Hematopoietic multipotent progenitor cell treated with erythropoietin and hydrocortisone succinate and interleukin-3 and kit ligand, for 17 days (in vitro differentiated cells): ENCODE results near the gene SF3B2.

Experiments
- DNase-seq: peaks from one replicate; pipeline ENCODE4 v3.0.0-alpha.2; 2015; ENCODE audit warnings: low spot score

The SF3B2 gene

DNA sequence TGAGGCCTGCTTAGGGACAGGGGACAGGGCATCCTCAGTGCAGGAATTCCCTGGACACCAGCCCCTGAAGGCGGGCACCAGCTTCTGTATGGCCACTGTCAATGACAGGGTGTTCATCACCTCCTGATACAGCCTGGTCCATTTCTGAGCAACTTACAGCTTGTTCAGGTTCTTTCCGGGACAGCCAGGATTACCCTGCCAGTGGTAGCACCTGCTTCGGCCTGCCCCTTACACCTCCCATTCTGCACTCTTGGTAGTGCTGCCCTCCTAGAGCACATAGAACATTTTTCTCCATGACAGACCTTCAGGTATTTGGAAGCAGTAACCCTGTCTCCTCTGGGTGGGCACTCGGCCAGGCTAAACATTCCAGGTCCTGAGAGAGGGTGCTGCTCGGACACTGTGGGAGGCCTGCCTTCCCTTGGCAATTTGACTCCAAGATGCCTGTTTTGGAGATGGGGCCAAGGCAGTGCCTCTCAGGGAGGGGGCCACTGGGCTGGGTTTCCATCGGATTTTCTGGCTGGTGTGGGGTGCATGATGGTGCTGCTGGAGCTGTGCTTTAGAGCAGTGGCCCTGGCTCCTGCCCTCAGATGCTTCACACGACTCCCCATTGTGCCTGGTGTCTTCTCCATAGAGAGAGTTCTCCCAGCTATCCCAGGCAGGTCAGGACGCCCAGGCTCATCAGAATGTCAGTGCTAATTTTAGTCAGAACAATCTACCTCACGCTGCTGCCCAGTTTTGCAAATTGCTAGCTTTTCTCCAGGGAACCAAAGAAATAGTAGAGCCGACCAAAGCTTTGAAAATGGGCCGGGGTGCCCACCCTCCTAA lies 4.4 kb upstream of the SF3B2 start:
- DNase-seq: no peak

DNA sequence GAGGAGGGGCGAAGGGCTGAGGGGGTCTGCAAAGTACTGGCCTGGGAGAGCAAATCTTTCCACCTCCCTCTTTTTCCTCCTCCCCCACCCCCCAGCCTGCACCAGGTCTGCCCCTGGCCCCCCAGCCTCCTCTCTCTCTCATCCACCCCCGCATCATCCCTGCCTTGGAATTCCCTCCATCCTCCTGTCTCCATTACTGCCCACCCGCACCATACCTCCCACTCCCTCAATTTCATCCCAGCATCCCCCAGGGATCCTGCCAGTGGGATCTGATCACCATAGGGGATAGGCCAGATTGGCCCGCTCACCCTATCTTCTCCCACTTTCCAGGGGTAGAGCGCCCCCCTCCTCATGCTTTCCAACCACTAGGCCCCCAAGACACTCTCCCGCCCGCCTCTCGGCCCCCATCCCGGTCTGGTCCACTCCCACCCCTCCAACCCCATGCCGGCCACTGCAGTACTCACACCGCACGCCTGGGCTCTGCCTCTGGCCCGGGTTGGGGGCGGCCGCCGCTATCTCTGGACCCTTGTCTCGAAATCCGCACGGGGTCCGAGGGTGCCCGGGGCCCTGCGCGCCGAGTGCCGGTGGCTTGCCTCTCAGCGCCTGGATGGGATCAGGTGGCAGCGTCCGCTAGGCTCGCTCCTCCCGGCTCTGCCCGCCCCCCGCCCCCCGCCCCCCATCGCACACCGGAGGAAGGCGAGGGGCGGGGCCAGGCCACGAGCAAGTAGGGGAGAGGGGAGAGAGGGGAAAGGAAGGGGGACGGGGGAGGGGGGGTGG lies 3.4 kb upstream of the SF3B2 start, which contains the start of gene GAL3ST3:
TSS of gene GAL3ST3 (minus strand) at position 615 of the 777 bp plus-strand sequence. CDS start 3,746 bp downstream, outside the sequence.
- DNase-seq: no peak

DNA sequence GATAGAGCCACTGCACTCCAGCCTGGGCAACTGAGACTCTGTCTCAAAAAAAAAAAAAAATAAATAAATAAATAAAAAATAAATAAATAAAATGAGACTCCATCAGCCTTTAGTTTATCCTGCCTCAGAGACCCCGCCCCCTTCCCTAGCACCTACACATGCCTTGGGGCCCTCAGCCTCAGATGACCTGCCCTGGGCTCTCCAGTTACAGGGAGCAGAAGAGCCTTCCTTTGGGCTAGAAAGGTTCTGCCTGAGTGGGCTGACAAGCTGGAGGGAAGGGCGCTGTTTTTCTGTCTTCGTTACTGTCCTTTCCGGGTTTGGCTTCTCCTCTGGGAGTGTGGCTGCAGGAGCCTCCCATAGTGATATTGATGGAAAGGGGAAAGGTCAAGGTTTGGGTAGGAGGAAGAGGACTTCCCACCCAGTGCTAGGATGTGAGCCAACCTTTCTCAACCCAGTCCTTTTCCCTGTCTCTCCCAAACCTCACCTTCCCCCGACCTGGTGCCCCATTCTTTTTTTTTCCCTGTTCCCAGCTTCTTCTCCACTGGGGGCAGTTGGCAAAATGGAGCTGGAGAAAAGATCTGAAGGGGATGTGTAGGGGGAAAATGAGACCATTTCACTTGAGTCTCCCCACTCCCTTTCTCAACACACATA lies 1.5 kb upstream of the SF3B2 start:
- DNase-seq: no peak

DNA sequence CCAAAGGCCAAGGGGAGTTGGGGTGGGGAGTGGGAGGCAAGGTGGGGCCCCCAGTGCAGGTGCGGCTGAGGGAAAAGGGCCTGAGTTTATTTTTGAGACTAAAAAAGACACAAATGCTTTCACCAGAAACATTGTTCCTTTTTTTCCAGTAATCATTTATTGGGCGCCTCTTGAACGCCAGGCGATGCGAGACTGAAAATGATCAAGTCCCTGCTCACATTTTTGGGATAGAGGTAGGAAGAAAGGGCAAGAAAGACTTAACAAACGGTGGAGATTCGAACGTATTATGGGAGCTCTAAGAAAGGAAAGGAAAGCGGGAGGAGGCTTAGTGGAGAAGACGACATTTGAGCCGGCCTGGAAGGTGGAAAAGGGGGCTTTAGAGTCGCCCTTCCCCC lies 796 bp upstream of the SF3B2 start:
- DNase-seq: no peak

DNA sequence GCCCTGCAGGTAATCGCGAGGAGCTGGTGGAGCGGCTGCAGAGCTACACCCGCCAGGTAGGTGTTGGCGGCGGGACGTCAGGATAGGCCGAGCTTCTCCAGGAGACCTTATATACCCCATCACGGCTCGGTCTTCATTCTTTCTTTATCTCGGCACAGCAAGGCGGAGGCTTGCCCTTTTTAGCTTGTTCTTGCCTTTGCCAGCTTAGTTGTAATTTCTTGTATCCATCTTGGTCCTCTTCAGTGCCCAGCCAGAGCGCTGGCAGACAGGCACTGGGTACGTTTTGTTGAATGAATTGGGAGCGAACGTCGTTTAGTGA lies 459 bp downstream of the SF3B2 start:
- DNase-seq: no peak

DNA sequence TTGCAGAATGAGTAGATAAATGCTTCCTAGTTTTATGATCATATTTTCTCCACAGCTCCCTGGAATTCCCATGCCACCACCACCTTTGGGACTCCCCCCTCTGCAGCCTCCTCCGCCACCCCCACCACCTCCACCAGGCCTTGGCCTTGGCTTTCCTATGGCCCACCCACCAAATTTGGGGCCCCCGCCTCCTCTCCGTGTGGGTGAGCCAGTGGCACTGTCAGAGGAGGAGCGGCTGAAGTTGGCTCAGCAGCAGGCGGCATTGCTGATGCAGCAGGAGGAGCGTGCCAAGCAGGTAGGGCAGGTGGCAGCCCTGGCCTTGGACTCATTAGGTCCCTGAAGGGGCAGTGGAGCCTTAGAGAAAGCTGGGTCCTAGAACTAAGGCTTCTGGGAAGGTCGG lies 2.9 kb downstream of the SF3B2 start:
- no peak for DNase-seq

DNA sequence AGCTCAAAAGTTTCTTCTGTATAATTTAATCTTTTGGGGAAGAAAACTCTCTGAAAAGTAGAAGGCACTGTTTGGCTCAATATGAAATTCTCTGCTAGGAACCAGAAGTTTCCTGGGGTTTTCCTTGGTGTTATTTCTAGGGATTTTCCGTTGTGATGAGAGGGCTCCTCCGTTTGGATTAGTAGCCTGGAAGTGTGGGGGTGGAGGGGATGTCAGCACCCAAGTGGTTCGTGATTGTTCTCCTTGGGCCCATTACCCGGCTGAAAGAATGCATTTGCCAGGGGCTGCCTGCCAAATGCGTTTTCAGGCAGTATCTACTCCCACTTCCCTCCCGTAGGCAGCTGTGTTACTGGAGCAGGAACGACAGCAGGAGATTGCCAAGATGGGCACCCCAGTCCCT lies 4.3 kb downstream of the SF3B2 start:
- no peak for DNase-seq

DNA sequence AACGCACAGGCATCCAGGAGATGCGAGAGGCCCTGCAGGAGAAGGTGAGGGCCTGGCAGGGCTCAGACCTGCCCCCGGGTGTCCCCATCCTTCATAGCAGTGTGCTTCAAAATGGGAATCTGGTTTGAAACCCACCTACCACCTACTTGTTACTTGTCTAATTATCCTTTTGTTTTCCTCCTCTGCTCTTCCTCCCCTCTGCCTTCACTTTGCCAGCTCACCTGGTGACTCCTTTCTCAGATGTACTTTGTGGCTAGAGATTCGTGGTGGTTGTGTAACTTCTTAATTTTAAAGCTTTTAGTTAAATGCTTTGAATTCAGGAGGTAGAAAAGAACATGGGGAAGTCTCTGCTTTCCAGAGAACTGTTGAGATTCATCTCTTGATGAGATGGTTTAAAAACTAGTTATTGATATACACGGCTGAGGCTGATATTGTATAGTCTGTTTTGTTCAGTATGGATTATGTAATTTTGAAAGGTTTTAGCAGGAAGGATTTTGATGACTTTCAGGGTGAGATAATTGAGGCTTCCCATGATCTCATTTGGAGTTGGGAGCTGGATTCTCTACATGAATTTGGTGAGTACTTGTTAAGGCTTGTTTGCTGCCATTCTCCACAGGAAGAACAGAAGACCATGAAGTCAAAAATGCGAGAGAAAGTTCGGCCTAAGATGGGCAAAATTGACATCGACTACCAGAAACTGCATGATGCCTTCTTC lies 8.0 kb downstream of the SF3B2 start:
- no peak for DNase-seq

DNA sequence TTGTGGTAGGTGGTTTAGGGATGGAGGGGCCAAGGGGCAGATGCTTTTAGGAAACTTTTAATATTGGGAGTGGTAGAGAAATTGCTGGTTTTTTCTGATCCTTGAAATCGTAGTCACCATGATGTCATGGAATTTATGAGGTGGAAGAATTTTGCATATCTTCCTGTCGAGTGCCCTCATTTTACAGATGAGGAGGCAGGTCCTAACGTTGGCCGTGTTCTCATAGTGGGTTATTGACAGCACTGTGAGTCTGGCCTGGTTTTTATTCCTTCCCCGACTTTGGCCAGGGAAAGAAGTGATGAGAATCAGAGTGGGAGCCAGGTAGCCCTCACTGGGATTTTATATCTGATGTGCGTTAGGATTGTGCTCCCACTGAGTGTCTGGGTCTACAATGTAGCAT lies 9.1 kb downstream of the SF3B2 start:
- no peak for DNase-seq

DNA sequence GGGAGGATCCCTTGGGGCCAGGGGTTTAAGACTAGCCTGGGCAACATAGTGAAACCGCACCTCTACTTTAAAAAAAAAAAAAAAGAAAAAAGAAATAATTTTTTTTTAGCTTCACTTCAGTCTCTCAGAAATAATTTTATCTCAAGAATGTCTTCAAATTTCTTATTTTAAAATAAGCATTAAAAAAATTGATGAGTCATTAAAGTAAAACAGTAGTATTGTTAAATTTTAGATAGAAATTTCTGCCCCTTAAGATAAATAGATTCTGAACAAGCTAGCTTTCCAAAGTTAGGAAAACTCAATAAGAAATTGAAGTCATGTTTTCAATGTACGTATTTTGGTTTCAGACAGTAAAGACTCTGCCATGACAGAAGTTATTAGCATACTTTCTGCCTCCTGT lies 10.2 kb downstream of the SF3B2 start:
- no peak for DNase-seq

DNA sequence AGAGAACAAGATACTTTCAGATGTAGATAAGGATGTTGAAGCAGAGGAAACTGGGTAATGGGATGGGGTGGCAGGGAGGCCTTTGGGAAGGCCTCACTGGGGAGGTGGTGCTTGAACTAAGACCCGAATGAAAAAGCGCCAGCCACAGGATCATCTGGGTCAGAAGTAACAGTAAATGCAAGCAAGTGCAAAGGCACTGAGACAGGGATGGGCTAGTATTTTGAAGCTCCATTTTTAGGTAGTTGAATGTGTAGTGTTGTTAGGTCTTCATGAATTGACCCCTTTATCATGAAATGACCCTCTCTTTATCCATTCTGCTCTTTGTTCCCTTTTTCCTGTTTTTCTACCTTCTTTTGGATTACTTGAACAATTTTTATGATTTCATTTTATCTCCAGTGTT lies 11.7 kb downstream of the SF3B2 start:
- no peak for DNase-seq

DNA sequence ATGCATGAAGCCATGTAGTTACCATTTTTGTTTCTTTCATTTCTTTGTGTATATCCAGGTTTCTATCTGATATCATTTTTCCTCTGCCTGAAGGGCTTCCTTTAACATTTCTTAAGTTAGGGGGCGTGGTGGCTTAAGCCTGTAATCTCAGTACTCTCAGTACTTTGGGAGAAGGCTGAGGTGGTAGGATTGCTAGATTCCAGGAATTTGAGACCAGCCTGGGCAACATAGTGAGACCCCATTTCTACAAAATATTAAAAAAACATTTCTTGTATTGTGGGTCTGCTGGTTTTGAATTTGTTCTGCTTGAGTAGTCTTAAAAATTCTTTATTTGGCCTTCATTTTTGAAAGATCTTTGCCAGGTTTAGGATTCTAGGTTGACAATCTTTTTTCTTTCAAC lies 12.4 kb downstream of the SF3B2 start:
- no peak for DNase-seq

DNA sequence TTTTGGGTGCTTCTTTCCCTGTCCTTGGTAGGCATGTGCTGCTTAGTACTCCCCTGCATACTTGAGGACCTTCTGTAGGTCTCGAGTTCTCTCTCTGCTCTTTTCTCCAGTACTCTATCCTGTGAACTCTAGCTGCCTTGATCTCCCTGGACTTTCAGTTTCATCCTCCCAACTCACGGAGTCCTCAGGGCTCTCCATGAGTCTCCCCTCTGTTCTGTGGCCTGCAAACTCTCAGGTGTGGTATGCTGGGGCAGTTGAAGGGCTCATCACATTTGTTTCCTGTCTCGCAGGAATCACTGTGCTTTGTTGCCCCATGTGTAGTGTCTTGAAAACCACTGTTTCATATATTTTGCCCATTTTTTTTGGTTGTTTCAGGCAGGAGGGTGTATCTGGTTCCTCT lies 14.6 kb downstream of the SF3B2 start:
- no peak for DNase-seq

DNA sequence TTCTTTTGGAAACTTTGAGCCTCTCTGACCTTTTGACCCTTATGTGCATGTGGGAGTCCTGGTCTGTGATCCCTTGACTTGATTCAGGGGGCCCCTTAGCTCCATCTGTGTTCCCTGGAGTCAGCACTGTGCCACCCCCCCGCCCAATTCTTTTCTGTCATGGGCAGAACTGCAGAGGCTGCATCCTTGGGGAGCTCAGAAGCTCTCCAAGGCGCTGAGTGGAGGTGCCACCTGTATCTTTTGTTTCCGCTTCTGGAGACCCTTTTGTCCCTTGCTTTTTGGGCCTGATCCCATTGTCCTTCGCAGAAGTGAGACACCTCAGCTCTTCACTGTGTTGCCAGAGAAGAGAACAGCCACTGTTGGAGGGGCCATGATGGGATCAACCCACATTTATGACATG lies 15.5 kb downstream of the SF3B2 start:
- DNase-seq: no peak

DNA sequence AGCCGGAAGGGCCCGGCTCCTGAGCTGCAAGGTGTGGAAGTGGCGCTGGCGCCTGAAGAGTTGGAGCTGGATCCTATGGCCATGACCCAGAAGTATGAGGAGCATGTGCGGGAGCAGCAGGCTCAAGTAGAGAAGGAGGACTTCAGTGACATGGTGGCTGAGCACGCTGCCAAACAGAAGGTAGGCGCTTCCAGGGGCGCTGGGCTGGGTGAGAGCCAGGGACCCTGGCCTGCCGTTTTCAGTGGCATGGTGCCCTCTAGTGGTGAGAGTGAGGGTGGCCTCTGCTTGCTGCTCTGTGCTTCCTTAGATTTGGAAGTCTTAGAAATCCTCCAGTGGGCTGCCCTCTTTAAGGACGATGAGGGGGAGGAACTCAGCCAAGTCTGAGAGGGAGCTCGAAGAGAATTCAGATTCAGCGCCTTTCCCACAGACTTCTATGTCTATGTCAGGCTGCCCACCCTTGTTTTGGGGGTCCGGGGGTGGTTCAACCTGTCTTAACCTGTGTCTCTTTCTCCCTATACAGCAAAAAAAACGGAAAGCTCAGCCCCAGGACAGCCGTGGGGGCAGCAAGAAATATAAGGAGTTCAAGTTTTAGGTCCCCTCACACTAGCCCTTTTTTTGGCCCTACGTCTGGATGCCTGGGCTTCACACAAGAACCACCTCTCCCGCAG lies 16.1 kb downstream of the SF3B2 start:
- peak; percentile 77 for DNase-seq

DNA sequence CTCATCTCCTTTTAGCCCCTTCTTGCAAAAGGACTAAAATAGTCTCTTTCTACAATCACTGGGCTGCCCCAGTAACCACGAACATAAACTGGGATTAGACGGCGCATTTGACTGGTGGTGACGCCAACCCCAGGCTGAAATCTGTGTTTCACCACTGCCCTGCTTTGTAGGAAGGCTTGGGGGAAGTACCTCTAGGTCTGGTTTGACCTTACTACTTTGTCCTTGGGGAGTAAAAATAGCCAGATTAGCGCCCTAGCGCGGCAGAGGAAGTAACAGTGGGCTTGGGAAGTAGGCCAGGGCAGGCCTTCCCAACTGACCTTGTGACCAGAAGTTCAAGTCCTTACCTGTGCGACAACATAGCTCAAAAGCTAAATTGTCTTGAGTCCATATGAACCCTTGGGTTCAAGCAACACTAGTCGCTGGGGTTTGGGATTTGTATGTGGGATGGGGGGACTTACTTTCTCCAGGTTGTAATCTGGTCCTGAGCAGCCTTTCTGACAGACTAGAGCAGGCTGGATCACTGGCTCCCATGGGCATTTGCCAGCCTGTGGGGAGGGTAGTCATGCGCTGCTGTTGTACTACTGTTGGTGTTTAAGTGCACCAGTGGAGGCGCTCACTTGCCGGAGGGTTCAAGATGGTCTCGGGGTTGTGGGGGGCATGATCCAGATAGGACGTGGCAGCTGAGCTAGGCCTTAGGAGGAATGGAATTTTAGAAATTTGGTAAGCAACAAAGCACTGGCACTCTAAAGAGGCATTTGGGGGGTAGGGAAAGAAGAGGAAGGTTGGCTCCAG lies 17.0 kb downstream of the SF3B2 start:
- DNase-seq: no peak

DNA sequence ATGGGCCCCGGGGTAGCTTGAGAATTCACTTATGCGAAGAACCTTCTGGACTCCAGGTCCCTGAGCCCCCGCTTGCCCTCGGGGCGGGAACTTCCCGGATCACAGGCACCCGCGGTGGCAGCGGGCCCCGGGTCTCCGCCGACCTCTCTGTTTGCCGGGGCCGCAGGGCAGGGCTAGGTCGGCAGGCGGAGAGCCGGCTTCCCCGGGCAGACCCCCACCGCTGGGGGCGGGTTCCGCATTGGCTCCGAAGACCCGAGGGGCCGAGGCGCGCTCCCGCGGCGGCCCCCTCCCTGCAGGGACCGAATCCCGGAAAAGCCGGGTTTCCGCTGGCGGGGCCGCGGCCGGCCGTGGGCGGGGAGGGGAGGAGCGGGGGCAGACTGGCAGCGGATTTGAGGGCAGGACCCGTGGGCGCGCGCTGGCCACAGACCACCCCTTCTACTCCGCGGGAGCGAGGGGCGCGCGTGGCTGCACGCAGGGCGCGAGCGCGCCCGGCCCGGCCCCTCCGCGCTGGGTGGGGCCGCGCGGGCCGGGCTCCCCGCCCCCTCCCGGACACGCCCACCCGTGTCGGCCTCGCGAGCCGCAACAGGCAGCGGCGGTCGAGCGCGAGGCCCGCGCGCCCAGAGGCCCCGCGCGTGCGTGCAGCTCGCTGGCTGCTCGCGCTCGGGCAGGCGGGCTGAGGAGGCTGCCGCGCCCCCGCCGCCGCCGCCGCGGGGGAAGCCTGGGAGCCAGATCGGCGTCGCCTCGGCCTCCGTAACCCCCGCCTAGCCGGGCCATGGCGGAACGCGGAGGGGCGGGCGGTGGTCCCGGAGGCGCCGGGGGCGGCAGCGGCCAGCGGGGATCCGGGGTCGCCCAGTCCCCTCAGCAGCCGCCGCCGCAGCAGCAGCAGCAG lies 17.8 kb downstream of the SF3B2 start, which contains the start of gene PACS1:
TSS of gene PACS1 (plus strand) at position 558 of the 889 bp plus-strand sequence. CDS start at position 773, 215 bp downstream.
- DNase-seq: peak; percentile 57

DNA sequence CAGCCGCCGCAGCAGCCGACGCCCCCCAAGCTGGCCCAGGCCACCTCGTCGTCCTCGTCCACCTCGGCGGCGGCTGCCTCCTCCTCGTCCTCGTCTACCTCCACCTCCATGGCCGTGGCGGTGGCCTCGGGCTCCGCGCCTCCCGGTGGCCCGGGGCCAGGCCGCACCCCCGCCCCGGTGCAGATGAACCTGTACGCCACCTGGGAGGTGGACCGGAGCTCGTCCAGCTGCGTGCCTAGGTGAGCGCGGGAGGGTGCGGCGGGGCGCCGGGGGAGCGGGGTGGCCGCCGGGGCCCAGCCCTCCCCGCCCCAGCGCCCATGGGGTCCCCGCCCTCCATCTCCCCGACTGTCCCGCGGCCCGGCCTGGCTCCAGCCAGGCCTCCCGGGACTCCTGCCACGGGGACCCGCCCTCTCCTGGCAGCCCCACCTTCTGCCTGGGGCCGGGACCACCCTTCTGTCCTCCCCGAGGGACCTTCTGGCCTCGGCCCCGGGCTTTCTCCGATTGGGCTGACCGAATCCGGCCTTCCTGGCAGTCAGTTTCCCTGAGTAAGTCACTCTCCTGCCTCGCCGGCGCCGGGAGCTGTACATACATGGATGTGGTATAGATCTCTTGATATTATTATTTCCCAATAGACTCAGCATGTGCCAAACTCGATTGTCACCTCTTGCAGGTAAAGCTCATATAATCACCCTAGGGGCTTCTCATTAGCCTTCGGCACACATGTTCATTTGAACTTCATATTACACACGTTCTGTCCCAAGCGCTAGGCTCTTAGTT lies 18.6 kb downstream of the SF3B2 start:
- no peak for DNase-seq

DNA sequence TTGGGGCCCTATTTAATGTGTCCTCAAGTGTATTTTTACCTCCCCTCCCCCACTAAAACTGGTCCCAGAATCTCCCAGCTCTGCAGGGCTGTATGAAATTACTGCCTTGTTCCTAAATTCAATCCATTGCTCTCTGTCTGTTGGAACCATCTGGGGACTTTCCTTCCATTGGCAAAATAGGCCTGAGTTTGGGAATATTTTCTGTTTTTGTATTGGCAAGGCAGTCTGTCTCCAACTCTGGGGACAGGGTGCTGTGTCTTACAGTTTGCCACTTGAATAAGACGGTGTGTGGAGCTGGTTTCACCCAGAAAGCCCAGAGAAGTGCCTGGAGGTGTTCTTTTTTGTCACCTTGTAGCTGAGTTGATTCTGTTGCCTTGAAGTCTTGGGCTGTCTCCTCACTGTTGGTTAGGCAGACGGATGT lies 19.2 kb downstream of the SF3B2 start:
- DNase-seq: no peak
